Stimulated activated CD4-positive, alpha-beta T cell treated with anti-CD3 and anti-CD28 coated beads, TNF-alpha, amount 100 ng/mL, for 24 hours (primary cell): Measurements from ENCODE around the gene GALNT16.
"Not testable (repeated sequence)": the region's sequence is repeated elsewhere in the genome, so short reads cannot be mapped to it uniquely, and the experiment has no call there.

Source experiments
- DNase-seq, 3 experiments: peaks; one replicate each; pipeline ENCODE4 v3.0.0-alpha.2; 2020; ENCODE audit warnings: low read depth in 3 of 3

GALNT16 gene

DNA sequence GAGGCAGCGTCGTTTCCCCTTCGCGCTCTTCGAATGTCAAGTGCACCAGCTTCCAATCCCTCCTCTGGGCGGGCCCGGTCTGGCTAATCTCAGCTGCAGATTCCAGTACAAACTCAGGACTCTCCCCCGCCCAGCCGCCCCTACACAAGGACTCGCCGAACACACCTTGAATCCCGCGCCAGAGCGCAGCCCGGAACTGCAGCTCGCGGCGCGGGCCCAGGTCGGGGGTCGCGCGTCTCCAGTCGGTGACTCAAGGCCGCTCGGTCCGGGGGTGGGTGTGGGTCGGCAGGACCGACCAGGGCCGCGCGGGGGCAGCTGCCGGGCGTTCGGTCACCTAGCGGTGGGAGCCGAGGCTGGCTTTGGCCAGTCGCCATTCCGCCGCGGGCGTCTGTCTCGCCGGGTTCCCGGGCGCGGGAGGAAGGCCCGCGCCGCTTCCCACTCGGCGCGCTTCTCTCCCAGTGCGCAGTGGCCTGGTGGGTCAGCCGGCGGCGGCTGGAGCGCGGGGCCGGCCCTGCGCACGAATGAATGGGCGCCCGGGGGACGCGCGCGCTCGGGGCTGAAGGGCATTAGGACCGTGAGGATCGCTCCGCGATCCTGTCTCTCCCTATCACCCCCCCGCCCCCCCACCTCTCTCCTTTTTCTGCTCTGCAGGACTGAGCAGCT is at the start of gene GALNT16:
TSS of gene GALNT16 (plus strand) at position 632 of the 663 bp plus-strand sequence. CDS start 133 bp downstream, outside the sequence.
- no peak for DNase-seq

- no peak for DNase-seq
These were observed 45.6 kb upstream of the GALNT16 start for GRCh38 chr14:69214393-69214792.

DNA sequence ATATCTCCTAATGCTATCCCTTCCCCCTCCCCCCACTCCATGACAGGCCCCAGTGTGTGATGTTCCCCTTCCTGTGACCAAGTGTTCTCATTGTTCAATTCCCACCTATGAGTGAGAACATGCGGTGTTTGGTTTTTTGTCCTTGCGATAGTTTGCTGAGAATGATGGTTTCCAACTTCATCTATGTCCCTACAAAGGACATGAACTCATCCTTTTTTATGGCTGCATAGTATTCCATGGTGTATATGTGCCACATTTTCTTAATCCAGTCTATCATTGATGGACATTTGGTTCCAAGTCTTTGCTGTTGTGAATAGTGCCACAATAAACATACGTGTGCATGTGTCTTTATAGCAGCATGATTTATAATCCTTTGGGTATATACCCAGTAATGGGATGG is 42.3 kb upstream of the GALNT16 start:
- not testable (repeated sequence) for DNase-seq

GRCh38 chr14:69224946-69225345 is 35.0 kb upstream of the GALNT16 start:
- no peak for DNase-seq

DNA sequence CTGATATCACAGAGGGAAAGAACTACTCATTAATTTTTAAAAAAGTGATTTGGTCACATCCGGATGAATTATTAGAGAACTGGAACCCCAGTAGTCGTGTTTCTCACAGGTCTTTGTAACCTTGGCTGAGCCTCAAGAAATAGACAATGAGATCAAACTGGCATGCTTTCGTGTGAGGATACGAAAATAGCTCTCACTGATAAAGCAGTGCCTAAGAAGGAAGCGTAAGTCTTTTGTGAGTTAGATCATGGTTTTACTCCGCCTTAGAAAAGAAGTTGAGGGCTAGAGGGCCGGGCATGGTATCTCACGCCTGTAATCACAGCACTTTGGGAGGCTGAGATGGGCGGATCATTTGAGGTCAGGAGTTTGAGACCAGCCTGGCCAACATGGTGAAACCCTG is 33.8 kb upstream of the GALNT16 start:
- no peak for DNase-seq

DNA sequence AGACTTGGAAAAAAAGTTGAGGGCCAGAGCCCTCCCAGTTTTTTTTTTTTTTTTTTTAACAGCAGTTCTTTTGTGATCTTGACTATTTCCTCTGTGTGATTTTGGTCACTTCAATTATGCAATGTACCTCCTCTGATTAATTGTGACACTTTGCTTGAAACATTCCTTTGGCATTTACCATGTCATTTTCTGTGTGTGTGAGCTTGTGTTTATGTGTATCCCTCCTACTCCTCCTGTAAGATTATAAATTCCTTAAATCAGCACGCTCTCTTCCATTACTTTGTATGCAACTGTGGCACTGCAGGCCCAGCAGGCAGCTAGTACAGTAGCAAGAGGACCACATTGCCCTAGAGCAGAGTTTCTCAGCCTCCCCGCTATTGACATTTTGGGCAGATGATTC is 33.2 kb upstream of the GALNT16 start:
- DNase-seq, result no peak

DNA sequence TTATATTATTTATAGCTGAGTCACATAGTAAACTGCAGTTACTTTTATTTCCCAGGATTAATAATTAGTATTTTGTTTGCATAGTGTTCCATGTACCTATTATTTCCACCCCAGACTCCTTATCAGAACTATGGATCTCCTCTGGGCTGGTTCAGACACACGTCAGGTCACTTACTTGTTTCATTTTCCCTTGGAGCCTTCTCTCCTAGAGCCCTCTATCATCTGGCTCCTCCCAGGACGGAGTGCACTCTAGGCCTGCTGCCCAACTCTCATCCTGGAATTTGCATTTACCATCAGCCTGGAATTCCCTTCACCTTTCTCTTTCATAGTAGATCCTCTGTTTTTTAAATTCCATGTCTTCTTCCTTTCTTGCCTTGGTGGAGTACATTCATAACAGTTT is 28.5 kb upstream of the GALNT16 start:
- no peak for DNase-seq

DNA sequence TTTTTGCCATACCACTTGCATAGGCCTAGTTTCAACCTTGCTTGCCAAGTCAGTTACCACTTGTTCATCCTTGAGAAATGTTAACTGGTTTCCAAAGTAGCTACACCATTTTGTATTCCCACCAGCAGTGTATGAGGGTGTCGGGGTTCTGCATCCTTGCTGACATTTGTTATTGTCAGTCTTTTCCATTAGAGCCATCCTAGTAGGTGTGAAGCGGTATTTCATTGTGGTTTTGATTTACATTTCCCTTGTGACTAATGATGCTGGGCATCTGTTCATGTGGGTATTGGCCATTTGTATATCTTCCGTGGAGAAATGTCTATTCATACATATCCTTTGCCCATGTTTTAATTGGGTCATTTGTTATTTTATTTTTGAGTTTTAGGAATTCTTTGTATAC is 27.6 kb upstream of the GALNT16 start:
- no peak for DNase-seq

GRCh38 chr14:69234106-69234505 is 25.9 kb upstream of the GALNT16 start:
- no peak for DNase-seq

DNA sequence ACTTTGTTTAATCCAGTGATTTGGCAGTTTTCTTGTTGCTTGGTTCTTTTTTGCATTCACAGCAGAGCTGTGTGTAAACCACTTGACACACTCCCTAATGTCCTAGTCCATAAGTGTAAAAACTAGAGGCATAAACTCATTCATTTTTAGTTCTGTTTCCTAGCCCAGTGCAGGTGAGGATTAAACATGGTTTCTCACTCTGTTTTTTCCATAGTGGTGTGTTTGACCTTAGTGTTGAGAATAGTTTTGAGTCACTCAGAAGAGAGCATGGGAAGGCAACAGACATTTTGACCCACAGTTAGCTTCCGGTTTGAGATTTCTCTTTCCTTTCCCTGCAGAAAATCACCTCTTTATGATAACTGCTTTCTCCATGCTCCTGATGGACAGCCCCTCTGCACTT is 24.2 kb upstream of the GALNT16 start:
- no peak for DNase-seq

- no peak for DNase-seq
These were observed 22.8 kb upstream of the GALNT16 start for GRCh38 chr14:69237142-69237541.

GRCh38 chr14:69237584-69237983 is 22.4 kb upstream of the GALNT16 start:
- DNase-seq, result no peak

DNA sequence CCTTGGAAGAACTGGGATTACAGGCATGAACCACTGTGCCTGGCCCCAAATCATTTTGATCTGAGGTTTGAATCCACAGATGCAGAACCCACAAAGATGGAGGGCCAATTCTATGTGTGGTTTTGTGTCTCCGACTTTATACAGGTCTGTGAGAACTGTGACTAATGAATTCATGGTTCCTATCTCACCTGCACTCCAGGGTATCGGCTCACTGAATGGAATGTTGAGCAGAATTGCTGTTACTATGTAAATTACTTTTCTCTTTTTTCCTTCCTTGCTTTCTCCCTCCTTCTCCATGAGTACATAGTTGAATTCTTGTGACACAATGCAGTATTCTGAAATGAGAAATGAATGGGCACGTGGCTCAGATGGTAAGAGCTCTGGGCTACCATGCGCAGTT is 21.1 kb upstream of the GALNT16 start:
- no peak for DNase-seq

GRCh38 chr14:69240527-69241173 is 19.3 kb upstream of the GALNT16 start:
- no peak for DNase-seq

GRCh38 chr14:69241577-69241976 is 18.4 kb upstream of the GALNT16 start:
- DNase-seq, result no peak

GRCh38 chr14:69242311-69243224 is 17.4 kb upstream of the GALNT16 start:
- peak; percentile 17 to 47 (median 18) for DNase-seq

- DNase-seq, result no peak
These were observed 15.0 kb upstream of the GALNT16 start for GRCh38 chr14:69244946-69245345.

DNA sequence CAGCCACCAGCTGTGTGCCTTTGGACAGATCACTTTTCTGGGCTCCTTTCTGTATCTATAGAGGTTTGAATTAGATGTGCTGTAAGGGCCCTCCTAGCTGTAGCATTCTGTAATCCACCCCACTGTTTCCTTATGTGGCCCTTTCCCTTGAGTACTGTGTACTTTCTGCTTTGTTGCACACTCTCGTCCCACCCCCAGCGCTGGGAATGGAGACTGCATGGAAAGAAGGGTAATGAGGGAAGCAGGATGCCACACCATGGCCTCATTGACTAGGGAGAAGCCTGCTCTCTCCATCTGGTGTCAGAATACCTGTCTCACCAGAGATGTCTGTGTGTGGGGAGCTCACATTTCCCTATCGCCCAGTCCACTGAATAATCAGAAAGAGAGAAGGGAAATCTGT is 13.6 kb upstream of the GALNT16 start:
- no peak for DNase-seq

DNA sequence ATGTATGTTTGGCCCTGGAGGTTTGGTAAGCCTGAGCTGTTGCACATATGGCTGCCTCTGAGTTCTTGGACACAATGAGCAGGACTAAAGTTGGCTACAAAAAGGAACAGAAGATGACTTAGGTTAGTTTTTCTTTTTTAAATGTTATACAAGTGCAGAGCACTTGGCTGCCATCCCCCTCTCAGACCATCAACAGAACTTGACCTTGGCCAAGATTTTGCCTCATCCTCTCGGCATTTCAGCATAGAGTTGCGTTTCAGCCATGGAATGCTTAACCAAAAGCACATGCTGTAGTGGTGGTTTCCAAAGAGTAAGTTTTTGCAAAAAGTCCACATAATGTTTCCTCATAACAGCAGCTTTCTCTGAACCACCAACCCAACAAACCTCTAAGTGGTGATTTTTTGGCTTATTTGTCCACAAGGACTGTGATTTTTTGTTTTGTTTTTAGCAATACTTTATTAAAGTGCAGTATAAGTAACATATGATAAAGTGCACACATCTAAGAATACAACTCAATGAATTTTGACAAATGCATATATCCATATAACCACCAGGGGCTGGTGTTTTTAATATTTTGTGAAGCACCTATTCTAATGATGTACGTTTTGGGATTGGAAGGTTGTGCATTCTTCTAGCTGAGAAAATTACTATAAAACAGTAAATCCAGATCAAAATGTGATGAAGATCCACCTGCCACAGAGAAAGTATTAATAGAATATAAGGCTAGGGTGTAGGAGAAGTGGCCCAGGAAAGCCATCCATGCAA is 12.1 kb upstream of the GALNT16 start:
- no peak for DNase-seq

DNA sequence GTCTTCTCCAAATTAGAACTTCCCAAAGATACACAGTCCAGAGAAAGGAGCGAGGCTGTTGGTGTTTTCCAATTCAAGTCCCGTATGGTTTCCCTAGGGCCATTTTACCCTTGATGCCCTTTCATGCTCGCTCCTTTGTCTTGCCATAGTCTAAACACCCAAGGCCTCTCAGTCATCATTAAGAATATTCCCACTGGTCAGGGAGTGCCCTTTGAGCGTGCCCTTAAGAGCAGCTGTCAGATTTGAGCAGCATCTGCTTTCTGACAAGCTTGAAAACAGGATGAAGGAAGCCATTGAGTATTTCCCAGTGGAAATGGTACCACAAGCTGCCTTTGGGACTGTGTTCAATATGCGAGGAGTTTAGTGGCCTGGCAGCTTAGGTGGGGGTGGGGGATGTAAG is 10.4 kb upstream of the GALNT16 start:
- DNase-seq, result no peak

GRCh38 chr14:69252851-69253250 is 7.1 kb upstream of the GALNT16 start:
- no peak for DNase-seq

GRCh38 chr14:69259168-69259526 is 811 bp upstream of the GALNT16 start:
- DNase-seq, result no peak
